Activated CD4-positive, alpha-beta memory T cell treated with anti-CD3 and anti-CD28 coated beads, Interleukin-2, amount 10 ng/mL, durations not matched to agents 7 days and 5 days (primary cell): ENCODE results near the gene ARF3. TPM values are rescaled to one million over a fixed set of nuclear protein-coding genes. Genes with fewer than 3 reads are reported as not detected.

Experiments
- CTCF ChIA-PET: fragments of 350-600 bp; sonication (Branson Sonifier 250); formaldehyde crosslinking; loops from one replicate; lab custom pipeline; 2021; ENCODE audit warnings: antibody characterized with exemption, inconsistent platforms; lab: Charles Lee
- POLR2A ChIA-PET: fragments of 350-600 bp; sonication (Branson Sonifier 250); formaldehyde crosslinking; loops from one replicate; lab custom pipeline; 2021; ENCODE audit warnings: antibody characterized with exemption; lab: Charles Lee
- DNase-seq: peaks from one replicate; pipeline ENCODE4 v3.0.0-alpha.2; 2020
- H3K27ac Mint-ChIP-seq: one replicate; pipeline ENCODE4 v1.8.0; 2021; ENCODE audit warnings: mild to moderate bottlenecking, mixed read lengths
- H3K27me3 Mint-ChIP-seq: one replicate; pipeline ENCODE4 v1.8.0; 2021; ENCODE audit warnings: mixed read lengths
- H3K36me3 Mint-ChIP-seq: one replicate; pipeline ENCODE4 v1.8.0; 2021; ENCODE audit warnings: low read depth, mixed read lengths
- H3K4me1 Mint-ChIP-seq: one replicate; pipeline ENCODE4 v1.8.0; 2021; ENCODE audit warnings: mixed read lengths
- H3K4me3 Mint-ChIP-seq: one replicate; pipeline ENCODE4 v1.8.0; 2021; ENCODE audit warnings: mild to moderate bottlenecking, mixed read lengths
- H3K9me3 Mint-ChIP-seq: one replicate; pipeline ENCODE4 v1.8.0; 2021; ENCODE audit warnings: mixed read lengths
- total RNA-seq, 2 experiments: library from RNA; stranded (reverse); gene quantifications; one replicate each; pipeline ENCODE4 v1.2.3, GENCODE V29; 2021

ARF3 gene
- total RNA-seq, 2 experiments from 2014 or later, result 114 to 122 TPM

GRCh38 chr12:48980389-48980952 lies 23.2 kb upstream of the ARF3 start:
- H3K9me3 Mint-ChIP-seq, result no peaks in the 10 kb centered on the region
- H3K27ac Mint-ChIP-seq, result peak overlapping the region; percentile 62
- ChIA-PET CTCF (interaction anchor here (0.7 to 6.1 kb wide), 13 partner anchors 8 to 128 kb away, joined by 3 to 55 read pairs (median 5); partner anchors contain the start of genes ARF3, DDX23 and RND1), POLR2A (interaction anchor here (0.7 to 1.7 kb wide), 13 partner anchors 8 to 151 kb away, joined by 3 to 14 read pairs (median 4); partner anchors contain the start of genes ARF3, DDX23, PRKAG1 and TUBA1B)
- peaks cover 55% of the 10 kb centered on the region for H3K4me1 Mint-ChIP-seq
- H3K36me3 Mint-ChIP-seq, result peaks cover 5% of the 10 kb centered on the region
- peak overlapping the region; percentile 77 for H3K4me3 Mint-ChIP-seq
- DNase-seq, result peak; percentile 41
- H3K27me3 Mint-ChIP-seq, result peaks cover 91% of the 10 kb centered on the region

- peak; percentile 60 for DNase-seq
- Mint-ChIP-seq H3K4me1 (peaks cover 55% of the 10 kb centered on the region), H3K9me3 (no peaks in the 10 kb centered on the region), H3K4me3 (peak overlapping the region; percentile 77), H3K36me3 (peaks cover 5% of the 10 kb centered on the region), H3K27ac (no peak overlapping the region), H3K27me3 (peaks cover 89% of the 10 kb centered on the region)
- CTCF ChIA-PET, result interaction anchor here (0.7 to 6.1 kb wide), 14 partner anchors 9 to 127 kb away, joined by 3 to 55 read pairs (median 6); partner anchors contain the start of genes ARF3, DDN, DDX23 and RND1
- POLR2A ChIA-PET, result interaction anchor here (0.7 to 1.7 kb wide), 10 partner anchors 8 to 127 kb away, joined by 3 to 14 read pairs (median 4); partner anchors contain the start of gene DDX23
These were observed 22.5 kb upstream of the ARF3 start for GRCh38 chr12:48979602-48980388.

- H3K27me3 Mint-ChIP-seq, result peaks cover 90% of the 10 kb centered on the region
- no peak overlapping the region for H3K27ac Mint-ChIP-seq
- H3K4me1 Mint-ChIP-seq, result peaks cover 55% of the 10 kb centered on the region
- POLR2A ChIA-PET, result interaction anchor here (0.7 to 1.7 kb wide), 11 partner anchors 9 to 127 kb away, joined by 3 to 14 read pairs (median 4); partner anchors contain the start of gene DDX23
- no peaks in the 10 kb centered on the region for H3K9me3 Mint-ChIP-seq
- DNase-seq, result no peak
- CTCF ChIA-PET, result interaction anchor here (0.7 to 6.1 kb wide), 21 partner anchors 9 to 297 kb away, joined by 3 to 55 read pairs (median 5); partner anchors contain the start of genes ARF3, DDN, DDX23 and KANSL2
- peak overlapping the region; percentile 77 for H3K4me3 Mint-ChIP-seq
- H3K36me3 Mint-ChIP-seq, result peaks cover 5% of the 10 kb centered on the region
These were observed 21.7 kb upstream of the ARF3 start for GRCh38 chr12:48978741-48979601.

GRCh38 chr12:48978291-48978740 lies 21.0 kb upstream of the ARF3 start, which contains the start of gene WNT1:
Gene WNT1 (plus strand): TSS chr12:48978322. CDS start chr12:48978651, 329 bp downstream.
- Mint-ChIP-seq H3K27me3 (peaks cover 89% of the 10 kb centered on the region), H3K4me3 (peak within 1 kb of the TSS; percentile 77), H3K36me3 (peaks cover 5% of the 10 kb centered on the region), H3K9me3 (no peaks in the 10 kb centered on the region), H3K27ac (no peak within 1 kb of the TSS), H3K4me1 (peaks cover 55% of the 10 kb centered on the region)
- ChIA-PET CTCF (interaction anchor here (0.6 to 6.1 kb wide), 22 partner anchors 8 to 296 kb away, joined by 3 to 55 read pairs (median 4); partner anchors contain the start of genes ARF3, DDX23, KANSL2 and RHEBL1), POLR2A (interaction anchor here (0.6 to 2.9 kb wide), 9 partner anchors 9 to 126 kb away, joined by 3 to 14 read pairs (median 3); partner anchors contain the start of genes DDN and DDX23)
- no peak for DNase-seq

- H3K4me1 Mint-ChIP-seq, result peaks cover 59% of the 10 kb centered on the region
- DNase-seq, result peak; percentile 79
- POLR2A ChIA-PET, result interaction anchor here (0.6 to 2.9 kb wide), 9 partner anchors 8 to 125 kb away, joined by 3 to 8 read pairs (median 3); partner anchors contain the start of genes DDN, DDX23 and FKBP11
- H3K4me3 Mint-ChIP-seq, result peak overlapping the region; percentile 45
- CTCF ChIA-PET, result interaction anchor here (0.5 to 6.1 kb wide), 29 partner anchors 8 to 295 kb away, joined by 3 to 55 read pairs (median 4); partner anchors contain the start of genes ARF3, DDN, DDX23 and FKBP11
- H3K36me3 Mint-ChIP-seq, result peaks cover 5% of the 10 kb centered on the region
- peaks cover 91% of the 10 kb centered on the region for H3K27me3 Mint-ChIP-seq
- H3K9me3 Mint-ChIP-seq, result no peaks in the 10 kb centered on the region
- no peak overlapping the region for H3K27ac Mint-ChIP-seq
These were observed 20.3 kb upstream of the ARF3 start for GRCh38 chr12:48977290-48978281.

GRCh38 chr12:48973941-48974673 lies 16.8 kb upstream of the ARF3 start:
- H3K27ac Mint-ChIP-seq, result no peak overlapping the region
- ChIA-PET POLR2A (interaction anchor here (1.0 kb wide), 1 partner anchor 122 kb away, joined by 3 read pairs; the partner anchor contains the start of gene DDX23), CTCF (interaction anchor here (1.0 to 4.0 kb wide), 3 partner anchors 14 to 23 kb away, joined by 4 to 16 read pairs (median 5); no protein-coding TSS in a partner anchor)
- H3K4me3 Mint-ChIP-seq, result no peak overlapping the region
- no peaks in the 10 kb centered on the region for H3K9me3 Mint-ChIP-seq
- no peaks in the 10 kb centered on the region for H3K36me3 Mint-ChIP-seq
- H3K4me1 Mint-ChIP-seq, result peaks cover 55% of the 10 kb centered on the region
- H3K27me3 Mint-ChIP-seq, result peaks cover 89% of the 10 kb centered on the region
- DNase-seq, result peak; percentile 47

- Mint-ChIP-seq H3K4me1 (peaks cover 49% of the 10 kb centered on the region), H3K27me3 (peaks cover 89% of the 10 kb centered on the region), H3K9me3 (no peaks in the 10 kb centered on the region), H3K4me3 (no peak overlapping the region), H3K36me3 (no peaks in the 10 kb centered on the region), H3K27ac (no peak overlapping the region)
- ChIA-PET POLR2A (no interaction called here), CTCF (interaction anchor here (1.0 to 4.0 kb wide), 3 partner anchors 14 to 23 kb away, joined by 4 to 16 read pairs (median 5); no protein-coding TSS in a partner anchor)
- DNase-seq, result no peak
These were observed 16.2 kb upstream of the ARF3 start for GRCh38 chr12:48973531-48973930.

- no peak for DNase-seq
- Mint-ChIP-seq H3K36me3 (no peaks in the 10 kb centered on the region), H3K4me3 (no peak overlapping the region), H3K27ac (no peak overlapping the region), H3K9me3 (no peaks in the 10 kb centered on the region), H3K4me1 (peaks cover 47% of the 10 kb centered on the region), H3K27me3 (peaks cover 90% of the 10 kb centered on the region)
- CTCF ChIA-PET, result interaction anchor here (1.0 to 4.0 kb wide), 3 partner anchors 15 to 120 kb away, joined by 4 to 16 read pairs (median 4); no protein-coding TSS in a partner anchor
- POLR2A ChIA-PET, result interaction anchor here (1.5 kb wide), 1 partner anchor 8 kb away, joined by 5 read pairs; no protein-coding TSS in a partner anchor
These were observed 15.7 kb upstream of the ARF3 start for GRCh38 chr12:48972952-48973483.

GRCh38 chr12:48972213-48972951 lies 15.1 kb upstream of the ARF3 start:
- Mint-ChIP-seq H3K9me3 (no peaks in the 10 kb centered on the region), H3K36me3 (no peaks in the 10 kb centered on the region), H3K27ac (no peak overlapping the region), H3K4me3 (no peak overlapping the region), H3K4me1 (peaks cover 42% of the 10 kb centered on the region), H3K27me3 (peaks cover 84% of the 10 kb centered on the region)
- DNase-seq, result peak; percentile 32
- CTCF ChIA-PET, result interaction anchor here (1.0 to 4.0 kb wide), 3 partner anchors 9 to 119 kb away, joined by 3 to 16 read pairs (median 4); no protein-coding TSS in a partner anchor
- POLR2A ChIA-PET, result interaction anchor here (1.4 to 1.5 kb wide), 2 partner anchors 9 to 15 kb away, joined by 4 to 5 read pairs; partner anchors contain the start of gene ARF3
